ENCODE data around the gene P2RX2. TPM values are rescaled to one million over a fixed set of nuclear protein-coding genes. Genes with fewer than 3 reads are reported as not detected.

P2RX2 gene
- total RNA-seq, 2 experiments from 2014 or later, result not detected

DNA sequence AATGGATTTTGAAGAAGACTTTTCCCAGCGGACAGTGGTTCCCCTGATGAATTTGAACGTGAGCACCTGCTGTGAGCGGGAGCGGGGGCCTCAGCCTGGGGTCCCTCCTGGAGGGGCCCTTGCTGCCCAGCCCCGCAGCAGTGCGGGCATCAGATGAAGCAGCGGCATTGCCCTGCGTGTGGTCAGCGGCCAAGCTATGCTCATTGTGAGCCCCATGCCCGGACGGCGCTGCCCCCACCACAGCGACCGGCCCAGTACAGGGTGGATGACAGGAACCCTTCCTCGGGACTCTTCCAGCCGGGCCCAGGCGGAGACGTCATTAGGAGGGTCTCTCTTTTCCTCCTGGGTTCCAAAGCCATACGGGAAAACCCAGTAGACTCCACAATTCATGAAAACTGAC is 11.6 kb upstream of the P2RX2 start:
- H3K27ac ChIP-seq (ENCODE audit: low read depth, low read length, poor library complexity, severe bottlenecking), result no peak overlapping the region
- no peaks in the 10 kb centered on the region for H3K79me2 ChIP-seq (ENCODE audit: insufficient read depth, low read depth, low read length)
- ChIA-PET CTCF (ENCODE audit: unreplicated experiment) (no interaction called here), POLR2A (no interaction called here)
- no TSS peak for BruUV-seq (replicated peaks)
- H4K20me1 ChIP-seq (ENCODE audit: insufficient read depth, low read length), result no peaks in the 10 kb centered on the region
- no peaks in the 10 kb centered on the region for H3K36me3 ChIP-seq (ENCODE audit: insufficient read depth, low read length)
- no peaks in the 10 kb centered on the region for H3K9me2 ChIP-seq (ENCODE audit: insufficient read depth, low read length)
- no peaks in the 10 kb centered on the region for H3K9me3 ChIP-seq (ENCODE audit: low read length)
- no peak for DNase-seq (ENCODE audit: low spot score)
- H3K4me2 ChIP-seq (ENCODE audit: low read length), result no peak overlapping the region
- H3K4me3 ChIP-seq (ENCODE audit: low read depth, low read length, poor library complexity, severe bottlenecking), result no peak overlapping the region
- no peak for TF ChIP-seq EZH2phosphoT487 (IDR thresholded peaks at IDR 0.05; ENCODE audit: borderline replicate concordance, low read depth, low read length)
- TF ChIP-seq, protein P1, sequence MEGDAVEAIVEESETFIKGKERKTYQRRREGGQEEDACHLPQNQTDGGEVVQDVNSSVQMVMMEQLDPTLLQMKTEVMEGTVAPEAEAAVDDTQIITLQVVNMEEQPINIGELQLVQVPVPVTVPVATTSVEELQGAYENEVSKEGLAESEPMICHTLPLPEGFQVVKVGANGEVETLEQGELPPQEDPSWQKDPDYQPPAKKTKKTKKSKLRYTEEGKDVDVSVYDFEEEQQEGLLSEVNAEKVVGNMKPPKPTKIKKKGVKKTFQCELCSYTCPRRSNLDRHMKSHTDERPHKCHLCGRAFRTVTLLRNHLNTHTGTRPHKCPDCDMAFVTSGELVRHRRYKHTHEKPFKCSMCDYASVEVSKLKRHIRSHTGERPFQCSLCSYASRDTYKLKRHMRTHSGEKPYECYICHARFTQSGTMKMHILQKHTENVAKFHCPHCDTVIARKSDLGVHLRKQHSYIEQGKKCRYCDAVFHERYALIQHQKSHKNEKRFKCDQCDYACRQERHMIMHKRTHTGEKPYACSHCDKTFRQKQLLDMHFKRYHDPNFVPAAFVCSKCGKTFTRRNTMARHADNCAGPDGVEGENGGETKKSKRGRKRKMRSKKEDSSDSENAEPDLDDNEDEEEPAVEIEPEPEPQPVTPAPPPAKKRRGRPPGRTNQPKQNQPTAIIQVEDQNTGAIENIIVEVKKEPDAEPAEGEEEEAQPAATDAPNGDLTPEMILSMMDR (conservative IDR thresholded peaks at IDR 0.05; ENCODE audit: low read length), result no peak
- H3K4me1 ChIP-seq (ENCODE audit: insufficient read depth, low read length, poor library complexity, severe bottlenecking), result no peaks in the 10 kb centered on the region
- H2AFZ ChIP-seq (ENCODE audit: low read length), result no peak overlapping the region
- intact Hi-C loops (cut with micrococcal nuclease; ENCODE audit: unreplicated experiment), result no loop called here

DNA sequence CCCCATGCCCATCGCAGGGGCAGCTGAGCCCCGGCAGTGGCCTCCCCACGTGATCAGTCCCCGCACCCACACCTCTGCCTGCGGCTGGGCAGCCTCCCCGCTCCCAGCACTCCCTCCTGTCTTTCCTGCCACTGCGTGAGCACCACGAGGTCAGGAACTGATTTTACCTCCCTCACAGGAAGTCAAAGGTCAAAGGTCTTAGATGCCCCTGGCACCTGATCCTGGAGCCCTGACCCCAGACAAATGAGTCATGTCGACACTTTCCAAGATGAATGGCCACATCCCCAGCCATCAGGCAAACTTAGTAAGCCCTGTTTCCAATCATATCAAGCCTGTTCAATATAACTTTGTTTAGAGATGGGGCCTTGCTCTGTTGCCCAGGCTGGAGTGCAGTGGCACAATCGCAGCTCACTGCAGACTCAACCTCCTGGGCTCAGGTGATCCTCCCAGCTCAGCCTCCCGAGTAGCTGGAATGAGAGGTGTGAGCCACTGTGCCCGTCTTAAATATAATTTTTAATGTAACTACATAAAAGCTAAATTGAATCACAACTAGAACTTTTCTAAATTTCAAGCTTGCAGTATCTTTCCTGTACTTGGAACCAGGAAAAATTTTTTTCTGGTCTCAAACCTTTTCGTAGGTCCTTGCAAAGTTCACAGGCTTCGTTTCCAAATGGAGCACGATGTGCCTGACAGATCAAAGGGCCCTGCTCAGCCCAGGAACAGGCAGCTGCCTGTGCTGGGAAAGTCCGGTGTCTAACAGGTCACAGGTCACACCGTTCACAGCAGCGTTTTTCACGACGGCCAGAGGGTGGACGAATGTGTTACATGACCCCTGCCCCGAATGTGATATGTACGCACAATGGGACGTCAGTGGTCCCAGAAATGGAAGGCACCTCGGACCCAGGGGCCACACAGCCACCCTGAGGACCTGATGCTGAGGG is 10.1 kb upstream of the P2RX2 start:
- Histone ChIP-seq H3K9me2 (ENCODE audit: insufficient read depth, low read length) (no peaks in the 10 kb centered on the region), H3K4me2 (ENCODE audit: low read length) (no peak overlapping the region), H3K36me3 (ENCODE audit: insufficient read depth, low read length) (no peaks in the 10 kb centered on the region), H3K4me3 (ENCODE audit: low read depth, low read length, poor library complexity, severe bottlenecking) (no peak overlapping the region), H2AFZ (ENCODE audit: low read length) (no peak overlapping the region), H3K4me1 (ENCODE audit: insufficient read depth, low read length, poor library complexity, severe bottlenecking) (no peaks in the 10 kb centered on the region), H3K27ac (ENCODE audit: low read depth, low read length, poor library complexity, severe bottlenecking) (no peak overlapping the region), H3K79me2 (ENCODE audit: insufficient read depth, low read depth, low read length) (no peaks in the 10 kb centered on the region), H4K20me1 (ENCODE audit: insufficient read depth, low read length) (no peaks in the 10 kb centered on the region), H3K9me3 (ENCODE audit: low read length) (no peaks in the 10 kb centered on the region)
- BruUV-seq (replicated peaks), result no TSS peak
- TF ChIP-seq, protein P1 (conservative IDR thresholded peaks at IDR 0.05; ENCODE audit: low read length), result no peak
- no peak for TF ChIP-seq EZH2phosphoT487 (IDR thresholded peaks at IDR 0.05; ENCODE audit: borderline replicate concordance, low read depth, low read length)
- POLR2A ChIA-PET, result interaction anchor here (1.0 kb wide), 1 partner anchor 23 kb away, joined by 3 read pairs; no protein-coding TSS in a partner anchor
- intact Hi-C loops (cut with micrococcal nuclease; ENCODE audit: unreplicated experiment), result no loop called here
- no peak for DNase-seq (ENCODE audit: low spot score)
- CTCF ChIA-PET (ENCODE audit: unreplicated experiment), result no interaction called here

All from OCI-LY7 (cell line).